Measurements from ENCODE around the gene CILP2.

CILP2 gene

GRCh38 chr19:19538785-19539166, 711 bp downstream of the CILP2 start:
- TF ChIP-seq EZH2 (IDR thresholded peaks at IDR 0.05): no peak
- TF ChIP-seq FOXP2 (optimal IDR thresholded peaks at IDR 0.05; ENCODE audit: control extremely low read depth, extremely low read length, insufficient read depth): no peak
- TF ChIP-seq POLR2AphosphoS5 (IDR thresholded peaks at IDR 0.05; ENCODE audit: borderline replicate concordance, low read depth, low read length): no peak
- Histone ChIP-seq H3K36me3 (ENCODE audit: insufficient read depth, low read length) (no peaks in the 10 kb centered on the region), H3K9ac (ENCODE audit: insufficient read length) (no peak overlapping the region), H3K27ac (no peak overlapping the region), H3K4me3 (peak overlapping the region; percentile 56; the same call in 1 of the 2 replicates), H3K9me3 (ENCODE audit: low read depth, low read length) (no peaks in the 10 kb centered on the region)
- no peak for DNase-seq (ENCODE audit: low read depth, low spot score)

GRCh38 chr19:19539698-19540063, 1.6 kb downstream of the CILP2 start:
- no peak for DNase-seq (ENCODE audit: low read depth, low spot score)
- no peaks in the 10 kb centered on the region for H3K9me3 ChIP-seq (ENCODE audit: low read depth, low read length)
- TF ChIP-seq FOXP2 (optimal IDR thresholded peaks at IDR 0.05; ENCODE audit: control extremely low read depth, extremely low read length, insufficient read depth) (no peak), EZH2 (IDR thresholded peaks at IDR 0.05) (no peak), POLR2AphosphoS5 (IDR thresholded peaks at IDR 0.05; ENCODE audit: borderline replicate concordance, low read depth, low read length) (no peak)
- H3K4me3 ChIP-seq: no peak overlapping the region
- H3K9ac ChIP-seq (ENCODE audit: insufficient read length): no peak overlapping the region
- H3K27ac ChIP-seq: no peak overlapping the region
- H3K36me3 ChIP-seq (ENCODE audit: insufficient read depth, low read length): no peaks in the 10 kb centered on the region

- Histone ChIP-seq H3K36me3 (ENCODE audit: insufficient read depth, low read length) (no peaks in the 10 kb centered on the region), H3K4me3 (no peak overlapping the region; the same call in 1 of the 2 replicates), H3K27ac (no peak overlapping the region), H3K9ac (ENCODE audit: insufficient read length) (no peak overlapping the region), H3K9me3 (ENCODE audit: low read depth, low read length) (no peaks in the 10 kb centered on the region)
- no peak for TF ChIP-seq FOXP2 (optimal IDR thresholded peaks at IDR 0.05; ENCODE audit: control extremely low read depth, extremely low read length, insufficient read depth)
- no peak for TF ChIP-seq EZH2 (IDR thresholded peaks at IDR 0.05)
- TF ChIP-seq POLR2AphosphoS5 (IDR thresholded peaks at IDR 0.05; ENCODE audit: borderline replicate concordance, low read depth, low read length): no peak
- no peak for DNase-seq (ENCODE audit: low read depth, low spot score)
Measured at GRCh38 chr19:19540064-19540714, 2.1 kb downstream of the CILP2 start.

- Histone ChIP-seq H3K36me3 (ENCODE audit: insufficient read depth, low read length) (no peaks in the 10 kb centered on the region), H3K27ac (no peak overlapping the region), H3K9ac (ENCODE audit: insufficient read length) (no peak overlapping the region), H3K9me3 (ENCODE audit: low read depth, low read length) (no peaks in the 10 kb centered on the region), H3K4me3 (peak overlapping the region; percentile 22; the same call in 1 of the 2 replicates)
- TF ChIP-seq EZH2 (IDR thresholded peaks at IDR 0.05) (no peak), FOXP2 (optimal IDR thresholded peaks at IDR 0.05; ENCODE audit: control extremely low read depth, extremely low read length, insufficient read depth) (no peak), POLR2AphosphoS5 (IDR thresholded peaks at IDR 0.05; ENCODE audit: borderline replicate concordance, low read depth, low read length) (no peak)
- no peak for DNase-seq (ENCODE audit: low read depth, low spot score)
Measured at GRCh38 chr19:19540715-19541515, 2.9 kb downstream of the CILP2 start.

GRCh38 chr19:19541616-19542015, 3.6 kb downstream of the CILP2 start:
- DNase-seq (ENCODE audit: low read depth, low spot score): no peak
- H3K27ac ChIP-seq: no peak overlapping the region
- H3K36me3 ChIP-seq (ENCODE audit: insufficient read depth, low read length): no peaks in the 10 kb centered on the region
- no peak overlapping the region for H3K4me3 ChIP-seq
- H3K9me3 ChIP-seq (ENCODE audit: low read depth, low read length): no peaks in the 10 kb centered on the region
- TF ChIP-seq FOXP2 (optimal IDR thresholded peaks at IDR 0.05; ENCODE audit: control extremely low read depth, extremely low read length, insufficient read depth): no peak
- no peak for TF ChIP-seq EZH2 (IDR thresholded peaks at IDR 0.05)
- TF ChIP-seq POLR2AphosphoS5 (IDR thresholded peaks at IDR 0.05; ENCODE audit: borderline replicate concordance, low read depth, low read length): no peak
- no peak overlapping the region for H3K9ac ChIP-seq (ENCODE audit: insufficient read length)

- H3K9me3 ChIP-seq (ENCODE audit: low read depth, low read length): no peaks in the 10 kb centered on the region
- no peak overlapping the region for H3K9ac ChIP-seq (ENCODE audit: insufficient read length)
- no peak for TF ChIP-seq FOXP2 (optimal IDR thresholded peaks at IDR 0.05; ENCODE audit: control extremely low read depth, extremely low read length, insufficient read depth)
- TF ChIP-seq EZH2 (IDR thresholded peaks at IDR 0.05): no peak
- TF ChIP-seq POLR2AphosphoS5 (IDR thresholded peaks at IDR 0.05; ENCODE audit: borderline replicate concordance, low read depth, low read length): no peak
- no peak for DNase-seq (ENCODE audit: low read depth, low spot score)
- no peak overlapping the region for H3K4me3 ChIP-seq
- no peaks in the 10 kb centered on the region for H3K36me3 ChIP-seq (ENCODE audit: insufficient read depth, low read length)
- H3K27ac ChIP-seq: no peak overlapping the region
Measured at GRCh38 chr19:19542507-19542906, 4.4 kb downstream of the CILP2 start.

- no peak overlapping the region for H3K4me3 ChIP-seq
- no peak overlapping the region for H3K27ac ChIP-seq
- H3K9me3 ChIP-seq (ENCODE audit: low read depth, low read length): no peaks in the 10 kb centered on the region
- H3K9ac ChIP-seq (ENCODE audit: insufficient read length): no peak overlapping the region
- H3K36me3 ChIP-seq (ENCODE audit: insufficient read depth, low read length): no peaks in the 10 kb centered on the region
- TF ChIP-seq FOXP2 (optimal IDR thresholded peaks at IDR 0.05; ENCODE audit: control extremely low read depth, extremely low read length, insufficient read depth) (no peak), EZH2 (IDR thresholded peaks at IDR 0.05) (no peak), POLR2AphosphoS5 (IDR thresholded peaks at IDR 0.05; ENCODE audit: borderline replicate concordance, low read depth, low read length) (no peak)
- DNase-seq (ENCODE audit: low read depth, low spot score): no peak
Measured at GRCh38 chr19:19543101-19543500, 5.0 kb downstream of the CILP2 start.

- no peaks in the 10 kb centered on the region for H3K9me3 ChIP-seq (ENCODE audit: low read depth, low read length)
- H3K4me3 ChIP-seq: no peak overlapping the region
- H3K27ac ChIP-seq: no peak overlapping the region
- TF ChIP-seq EZH2 (IDR thresholded peaks at IDR 0.05) (no peak), POLR2AphosphoS5 (IDR thresholded peaks at IDR 0.05; ENCODE audit: borderline replicate concordance, low read depth, low read length) (no peak), FOXP2 (optimal IDR thresholded peaks at IDR 0.05; ENCODE audit: control extremely low read depth, extremely low read length, insufficient read depth) (no peak)
- DNase-seq (ENCODE audit: low read depth, low spot score): no peak
- H3K9ac ChIP-seq (ENCODE audit: insufficient read length): no peak overlapping the region
- H3K36me3 ChIP-seq (ENCODE audit: insufficient read depth, low read length): no peaks in the 10 kb centered on the region
Measured at GRCh38 chr19:19543640-19544039, 5.6 kb downstream of the CILP2 start.
